Measurements from ENCODE around the gene RAB6B. TPM values are rescaled to one million over a fixed set of nuclear protein-coding genes. Genes with fewer than 3 reads are reported as not detected.

RAB6B gene
- total RNA-seq, 1 donor from 2014 or later, result 11.3 TPM

DNA sequence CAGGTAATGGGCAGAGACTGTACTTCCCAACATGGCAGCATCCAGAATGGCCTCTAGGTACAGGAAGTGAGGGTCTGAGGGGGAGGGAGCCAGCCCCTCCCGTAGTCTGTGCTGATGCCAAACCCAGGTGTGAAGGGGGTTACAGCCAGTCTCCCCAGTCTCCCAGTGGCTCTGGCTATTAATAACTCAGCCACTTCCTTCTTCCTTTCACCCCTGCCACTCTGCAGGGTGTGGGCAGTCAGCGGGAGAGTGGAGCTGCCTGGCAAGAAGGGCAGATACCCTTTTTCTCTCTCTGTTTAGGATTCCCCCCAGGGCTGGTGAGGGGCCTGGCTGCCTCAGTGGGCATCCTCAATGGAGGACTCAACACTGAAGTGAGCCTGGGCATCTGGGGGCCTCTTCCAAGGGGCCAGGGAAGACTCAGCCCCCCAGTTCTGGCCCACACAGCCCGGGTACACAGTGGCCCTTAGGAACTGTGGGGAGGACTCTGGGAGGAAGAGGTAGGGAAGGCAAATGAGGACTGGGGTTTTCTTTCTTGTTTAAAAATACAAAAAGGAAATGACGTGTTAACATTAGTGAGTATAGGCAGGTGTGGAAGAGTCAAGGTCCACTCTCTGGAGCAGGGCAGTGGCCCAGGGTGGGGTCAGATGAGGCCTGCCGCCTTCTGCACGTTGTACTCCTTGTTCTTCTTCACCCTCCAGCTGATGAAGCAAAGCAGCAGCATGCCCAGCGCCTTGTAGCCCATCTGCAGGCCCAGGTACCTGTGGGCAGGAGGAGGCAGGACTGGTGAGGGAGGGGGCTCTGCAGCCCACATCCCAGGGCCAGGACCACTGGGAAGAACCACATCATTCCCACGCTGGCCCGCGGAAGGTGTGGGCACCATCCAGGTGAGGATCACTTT is 38.6 kb upstream of the RAB6B start:
- no peak overlapping the region for H3K4me3 Mint-ChIP-seq (ENCODE audit: unreplicated experiment)
- no peak for TF ChIP-seq CTCF (IDR thresholded peaks at IDR 0.05)
- H3K36me3 Mint-ChIP-seq (ENCODE audit: unreplicated experiment), result no peaks in the 10 kb centered on the region
- peak; percentile 49 for DNase-seq (ENCODE audit: extremely low spot score, unreplicated experiment)
- H3K27me3 Mint-ChIP-seq (ENCODE audit: unreplicated experiment), result no peaks in the 10 kb centered on the region
- H3K4me1 Mint-ChIP-seq (ENCODE audit: unreplicated experiment), result peaks cover 19% of the 10 kb centered on the region
- no peak overlapping the region for H3K27ac Mint-ChIP-seq (ENCODE audit: unreplicated experiment)
- no peaks in the 10 kb centered on the region for H3K9me3 Mint-ChIP-seq (ENCODE audit: unreplicated experiment)

DNA sequence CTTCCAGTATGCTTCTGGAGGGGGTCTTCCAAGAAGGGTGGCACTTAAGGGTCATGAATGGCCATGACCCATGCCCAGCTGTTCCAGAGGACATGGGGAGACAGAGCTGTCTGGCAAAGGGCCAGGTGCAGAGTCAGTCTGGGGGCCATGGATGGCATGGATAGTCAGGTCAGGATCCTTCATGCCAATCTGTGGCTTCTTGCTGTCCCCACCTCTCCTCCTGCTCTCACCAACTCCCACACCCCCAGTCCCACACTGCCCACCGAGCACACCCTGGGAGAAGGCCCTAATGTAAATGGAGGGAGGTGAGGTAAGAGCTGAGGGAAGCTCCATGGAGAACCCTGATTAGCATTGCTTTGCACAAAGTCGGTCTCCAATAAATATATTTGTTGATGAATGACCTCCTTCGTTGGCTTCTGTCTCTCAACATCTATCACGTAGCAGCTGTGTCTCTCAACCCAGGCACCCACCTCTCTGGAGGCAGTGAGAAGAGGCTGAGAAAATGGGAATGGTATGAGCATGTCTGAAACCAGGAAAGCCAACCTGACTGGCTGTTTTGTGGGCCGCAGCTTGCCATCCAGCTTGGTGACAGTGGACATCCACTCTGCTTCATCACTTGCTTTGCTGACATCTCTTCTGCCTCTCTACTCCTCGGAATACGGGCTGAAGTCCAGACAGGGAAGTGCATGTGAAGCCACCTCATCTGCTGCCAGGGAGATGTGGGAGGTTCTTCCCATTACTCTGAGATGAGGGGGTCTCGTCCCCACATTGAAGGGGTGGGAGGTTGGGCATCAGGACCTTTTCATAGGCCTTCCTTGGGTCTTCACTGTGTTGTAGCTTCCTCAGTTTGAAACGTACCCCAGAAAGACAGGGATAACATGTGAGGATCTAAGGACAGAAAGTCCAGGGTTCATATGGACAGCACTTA is 37.7 kb upstream of the RAB6B start:
- no peak for TF ChIP-seq CTCF (IDR thresholded peaks at IDR 0.05)
- Mint-ChIP-seq H3K36me3 (ENCODE audit: unreplicated experiment) (no peaks in the 10 kb centered on the region), H3K9me3 (ENCODE audit: unreplicated experiment) (no peaks in the 10 kb centered on the region), H3K27ac (ENCODE audit: unreplicated experiment) (no peak overlapping the region), H3K4me1 (ENCODE audit: unreplicated experiment) (peaks cover 10% of the 10 kb centered on the region), H3K27me3 (ENCODE audit: unreplicated experiment) (no peaks in the 10 kb centered on the region), H3K4me3 (ENCODE audit: unreplicated experiment) (no peak overlapping the region)
- peak; percentile 73 for DNase-seq (ENCODE audit: extremely low spot score, unreplicated experiment)

- peak; percentile 51 for DNase-seq (ENCODE audit: extremely low spot score, unreplicated experiment)
- no peak overlapping the region for H3K4me3 Mint-ChIP-seq (ENCODE audit: unreplicated experiment)
Measured at GRCh38 chr3:133932009-133932408, 36.3 kb upstream of the RAB6B start.

DNA sequence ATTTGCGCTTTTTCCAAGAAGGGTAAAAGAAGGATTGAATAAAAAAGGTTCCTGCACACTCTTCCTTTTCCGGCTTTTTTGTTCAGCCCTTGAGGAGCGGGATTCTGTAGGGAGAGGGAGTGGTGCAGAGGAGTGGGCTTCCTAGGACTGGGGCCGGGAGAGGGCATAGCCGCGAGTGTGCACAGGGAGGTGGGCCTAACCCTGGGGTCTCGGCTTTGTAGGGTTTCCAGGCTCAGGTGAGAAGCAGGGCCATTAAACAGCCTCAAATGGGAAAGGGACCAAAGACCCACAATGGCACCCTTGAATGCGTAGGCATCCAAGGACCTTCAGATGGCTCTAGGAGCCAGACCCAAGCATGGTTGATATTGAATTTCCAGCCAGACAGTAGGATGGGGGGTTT is 35.4 kb upstream of the RAB6B start:
- DNase-seq (ENCODE audit: extremely low spot score, unreplicated experiment), result peak; percentile 63
- Mint-ChIP-seq H3K9me3 (ENCODE audit: unreplicated experiment) (no peaks in the 10 kb centered on the region), H3K4me1 (ENCODE audit: unreplicated experiment) (peaks cover 16% of the 10 kb centered on the region), H3K27me3 (ENCODE audit: unreplicated experiment) (no peaks in the 10 kb centered on the region), H3K4me3 (ENCODE audit: unreplicated experiment) (no peak overlapping the region), H3K27ac (ENCODE audit: unreplicated experiment) (no peak overlapping the region), H3K36me3 (ENCODE audit: unreplicated experiment) (no peaks in the 10 kb centered on the region)
- TF ChIP-seq CTCF (IDR thresholded peaks at IDR 0.05), result no peak

More at GRCh38 chr3:133932009-133932408, 36.3 kb upstream of the RAB6B start:
- TF ChIP-seq CTCF (IDR thresholded peaks at IDR 0.05), result no peak
- no peaks in the 10 kb centered on the region for H3K27me3 Mint-ChIP-seq (ENCODE audit: unreplicated experiment)
- no peaks in the 10 kb centered on the region for H3K9me3 Mint-ChIP-seq (ENCODE audit: unreplicated experiment)
- no peak overlapping the region for H3K27ac Mint-ChIP-seq (ENCODE audit: unreplicated experiment)
- peaks cover 9% of the 10 kb centered on the region for H3K4me1 Mint-ChIP-seq (ENCODE audit: unreplicated experiment)
- H3K36me3 Mint-ChIP-seq (ENCODE audit: unreplicated experiment), result no peaks in the 10 kb centered on the region

Measured in osteocyte (in vitro differentiated cells).